ENCODE results near the gene FXYD5.

DNA sequence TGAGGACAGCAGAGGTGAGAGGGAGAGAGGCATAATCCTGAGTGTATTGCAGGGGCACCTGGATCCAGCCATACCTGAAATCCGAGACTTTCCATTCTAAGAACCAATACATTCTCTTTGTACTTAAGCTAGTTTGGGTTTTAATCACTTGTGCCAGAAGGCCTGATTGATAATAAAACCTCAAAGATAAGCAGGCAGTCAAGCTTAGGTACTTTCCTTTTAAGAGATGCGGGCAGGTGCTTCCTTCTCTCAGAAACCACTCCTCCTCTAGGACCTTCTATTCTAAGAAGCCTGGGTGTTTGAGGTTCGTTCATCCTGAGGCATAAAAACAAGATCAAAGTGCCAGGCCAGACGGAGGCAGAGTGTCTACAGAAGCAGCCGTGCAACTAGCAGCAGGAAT is 51.8 kb downstream of the FXYD5 start:
- TF ChIP-seq EZH2phosphoT487 (IDR thresholded peaks at IDR 0.05; ENCODE audit: borderline replicate concordance, low read depth, low read length), result no peak
- TF ChIP-seq, protein P1, sequence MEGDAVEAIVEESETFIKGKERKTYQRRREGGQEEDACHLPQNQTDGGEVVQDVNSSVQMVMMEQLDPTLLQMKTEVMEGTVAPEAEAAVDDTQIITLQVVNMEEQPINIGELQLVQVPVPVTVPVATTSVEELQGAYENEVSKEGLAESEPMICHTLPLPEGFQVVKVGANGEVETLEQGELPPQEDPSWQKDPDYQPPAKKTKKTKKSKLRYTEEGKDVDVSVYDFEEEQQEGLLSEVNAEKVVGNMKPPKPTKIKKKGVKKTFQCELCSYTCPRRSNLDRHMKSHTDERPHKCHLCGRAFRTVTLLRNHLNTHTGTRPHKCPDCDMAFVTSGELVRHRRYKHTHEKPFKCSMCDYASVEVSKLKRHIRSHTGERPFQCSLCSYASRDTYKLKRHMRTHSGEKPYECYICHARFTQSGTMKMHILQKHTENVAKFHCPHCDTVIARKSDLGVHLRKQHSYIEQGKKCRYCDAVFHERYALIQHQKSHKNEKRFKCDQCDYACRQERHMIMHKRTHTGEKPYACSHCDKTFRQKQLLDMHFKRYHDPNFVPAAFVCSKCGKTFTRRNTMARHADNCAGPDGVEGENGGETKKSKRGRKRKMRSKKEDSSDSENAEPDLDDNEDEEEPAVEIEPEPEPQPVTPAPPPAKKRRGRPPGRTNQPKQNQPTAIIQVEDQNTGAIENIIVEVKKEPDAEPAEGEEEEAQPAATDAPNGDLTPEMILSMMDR (conservative IDR thresholded peaks at IDR 0.05; ENCODE audit: low read length), result no peak
